SK-N-SH (cell line): Measurements from ENCODE around the gene BCAR3. TPM values are rescaled to one million over a fixed set of nuclear protein-coding genes. Genes with fewer than 3 reads are reported as not detected.

Experiments used
- CTCF ChIA-PET: fragments of 300-600, 350-600 bp; formaldehyde crosslinking; extraction: SDS; loops from one replicate; lab custom pipeline; 2021; lab: Yijun Ruan, JAX
- POLR2A ChIA-PET: fragments of 350-600 bp; sonication (Branson Sonifier 250); formaldehyde crosslinking; extraction: SDS; loops from one replicate; lab custom pipeline; 2020; ENCODE audit warnings: antibody characterized with exemption, inconsistent platforms; lab: Yijun Ruan, JAX
- DNase-seq: peaks from one replicate; pipeline ENCODE4 v3.0.0; 2012
- H2AFZ ChIP-seq: fragments of 200-600 bp; sonication (generic); 2 replicates; pipeline ENCODE4 v1.8.1; 2016; ENCODE audit warnings: antibody characterized with exemption, mild to moderate bottlenecking, low read depth
- H3F3A ChIP-seq: fragments of 200-600 bp; sonication (generic); replicated peaks from 2 replicates; pipeline ENCODE3; 2016; ENCODE audit warnings: antibody characterized with exemption, mild to moderate bottlenecking; ENCODE audit not compliant: insufficient read depth
- H3K27ac ChIP-seq, 2 experiments: fragments of 200-500 bp in 1 of 2; fragments of 200-600 bp in 1 of 2; sonication (Bioruptor generic) in 1 of 2; sonication (generic), shearing (Covaris generic) in 1 of 2; 2 replicates each; pipeline versions ENCODE4 v1.5.1 to v1.6.1; 2014 to 2016; ENCODE audit warnings: low read depth in 2 of 2, inconsistent platforms in 1 of 2, low read length in 1 of 2, mild to moderate bottlenecking in 1 of 2, mixed read lengths in 1 of 2
- H3K27me3 ChIP-seq: fragments of 200-600 bp; sonication (generic), shearing (Covaris generic); 2 replicates; pipeline ENCODE4 v1.6.1; 2016; ENCODE audit warnings: mixed run types; ENCODE audit not compliant: insufficient read depth
- H3K36me3 ChIP-seq, 2 experiments: fragments of 200-500 bp in 1 of 2; fragments of 200-600 bp in 1 of 2; sonication (Bioruptor generic) in 1 of 2; sonication (generic) in 1 of 2; replicated peaks in 1 of 2; 2 replicates each; pipeline versions ENCODE3 to v1.5.1; 2014 to 2016; ENCODE audit warnings: low read length in 1 of 2, mild to moderate bottlenecking in 1 of 2; ENCODE audit not compliant: insufficient read depth in 2 of 2, control insufficient read depth in 1 of 2
- H3K4me1 ChIP-seq, 2 experiments: fragments of 200-500 bp in 1 of 2; fragments of 200-600 bp in 1 of 2; sonication (Bioruptor generic) in 1 of 2; sonication (generic), shearing (Covaris generic) in 1 of 2; 2 replicates each; pipeline versions ENCODE4 v1.5.1 to v1.6.1; 2014 to 2016; ENCODE audit warnings: low read depth in 1 of 2, low read length in 1 of 2, mixed run types in 1 of 2; ENCODE audit not compliant: insufficient read depth in 2 of 2, control insufficient read depth in 1 of 2
- H3K4me2 ChIP-seq: fragments of 200-600 bp; sonication (generic), shearing (Covaris generic); 2 replicates; pipeline ENCODE4 v1.6.1; 2017; ENCODE audit warnings: mixed run types
- H3K4me3 ChIP-seq, 2 experiments: fragments of 200-500 bp in 1 of 2; fragments of 200-600 bp in 1 of 2; sonication (Bioruptor generic) in 1 of 2; sonication (generic), shearing (Covaris generic) in 1 of 2; 2 replicates each; pipeline versions ENCODE4 v1.5.1 to v1.8.1; 2014 to 2016; ENCODE audit warnings: low read depth in 2 of 2, inconsistent platforms in 1 of 2, low read length in 1 of 2, mild to moderate bottlenecking in 1 of 2, mixed read lengths in 1 of 2, moderate library complexity in 1 of 2
- H3K79me2 ChIP-seq: fragments of 200-600 bp; sonication (generic); 2 replicates; pipeline ENCODE4 v1.8.1; 2017; ENCODE audit warnings: mild to moderate bottlenecking; ENCODE audit not compliant: insufficient read depth
- H3K9ac ChIP-seq: fragments of 200-600 bp; sonication (generic); 2 replicates; pipeline ENCODE4 v1.6.1; 2017; ENCODE audit warnings: mixed run types
- H3K9me2 ChIP-seq: fragments of 200-600 bp; sonication (generic); 2 replicates; pipeline ENCODE4 v1.6.1; 2017; ENCODE audit warnings: mixed run types
- H3K9me3 ChIP-seq: fragments of 200-600 bp; sonication (generic); 2 replicates; pipeline ENCODE4 v1.6.1; 2017; ENCODE audit warnings: mixed run types, mild to moderate bottlenecking, moderate library complexity
- H4K20me1 ChIP-seq: fragments of 200-600 bp; sonication (generic); 2 replicates; pipeline ENCODE4 v1.6.1; 2017; ENCODE audit warnings: mild to moderate bottlenecking, mixed run types; ENCODE audit not compliant: insufficient read depth
- ELF1 ChIP-seq: IDR thresholded peaks from 2 replicates; pipeline ENCODE4 v1.4.0; 2012
- EZH2phosphoT487 ChIP-seq: fragments of 200-600 bp; sonication (generic); IDR thresholded peaks from 2 replicates; pipeline ENCODE4 v1.6.1; 2017; ENCODE audit warnings: low read depth, mixed run types, mild to moderate bottlenecking, antibody characterized with exemption, moderate library complexity, borderline replicate concordance
- FOXJ3 ChIP-seq: sonication (generic); formaldehyde crosslinking; IDR thresholded peaks from 2 replicates; pipeline ENCODE4 v1.5.1; 2020; ENCODE audit warnings: mild to moderate bottlenecking, missing genetic modification reagents
- GABPA ChIP-seq: IDR thresholded peaks from 2 replicates; pipeline ENCODE4 v1.4.0; 2012; ENCODE audit warnings: low read depth, mild to moderate bottlenecking
- NFIC ChIP-seq: IDR thresholded peaks from 2 replicates; pipeline ENCODE4 v1.4.0; 2012; ENCODE audit warnings: borderline replicate concordance
- RAD21 ChIP-seq: IDR thresholded peaks from 2 replicates; pipeline ENCODE4 v1.6.1; 2012; ENCODE audit warnings: mild to moderate bottlenecking, low read length
- RCOR1 ChIP-seq: fragments of 150-350 bp; IDR thresholded peaks from 2 replicates; pipeline ENCODE4 v1.6.1; 2017; ENCODE audit warnings: antibody characterized with exemption, low read length
- REST ChIP-seq: IDR thresholded peaks from 2 replicates; pipeline ENCODE4 v1.6.1; 2012; ENCODE audit warnings: mild to moderate bottlenecking, low read depth, low read length, moderate library complexity
- RXRA ChIP-seq: IDR thresholded peaks from 2 replicates; pipeline ENCODE4 v1.4.0; 2012; ENCODE audit warnings: low read depth, mild to moderate bottlenecking, borderline replicate concordance
- SIN3A ChIP-seq: IDR thresholded peaks from 2 replicates; pipeline ENCODE4 v1.6.1; 2012; ENCODE audit warnings: low read depth, mild to moderate bottlenecking, low read length, moderate library complexity, borderline replicate concordance
- SMC3 ChIP-seq: IDR thresholded peaks from 2 replicates; pipeline ENCODE4 v1.6.1; 2012; ENCODE audit warnings: low read depth, low read length, improper control_type of control experiment
- WGBS: methylation state at CpG from one replicate; pipeline ENCODE4 v1.1.6; 2017; ENCODE audit warnings: low lambda C conversion rate; 5-methylcytosine and 5-hydroxymethylcytosine counted together
- polyA plus RNA-seq, 3 experiments: library from polyadenylated mRNA; depleted of rRNA; stranded (reverse); fragments of >200 nt; gene quantifications; 2 replicates each; pipeline ENCODE4 v1.2.3, GENCODE V29; 2012

BCAR3 gene
- polyA plus RNA-seq, 1 of the 3 experiments (the other 2 are of a cell fraction) = 58.4 TPM

GRCh38 chr1:93699503-93700168 is 18.0 kb upstream of the BCAR3 start:
- no peak overlapping the region for H3K4me3 ChIP-seq
- POLR2A ChIA-PET = no interaction called here

GRCh38 chr1:93699049-93699384 is 17.4 kb upstream of the BCAR3 start:
- no peaks in the 10 kb centered on the region for H3K9me2 ChIP-seq
- no peaks in the 10 kb centered on the region for H3K9me3 ChIP-seq
- H3K27ac ChIP-seq = no peak overlapping the region
- H3K4me2 ChIP-seq = no peak overlapping the region
- H3K27me3 ChIP-seq = no peaks in the 10 kb centered on the region
- H2AFZ ChIP-seq = no peak overlapping the region
- CTCF ChIA-PET = interaction anchor here (1.2 kb wide), 1 partner anchor 67 kb away, joined by 3 read pairs; no protein-coding TSS in a partner anchor
- no peak for TF ChIP-seq RCOR1
- TF ChIP-seq ELF1 = no peak
- no peak for TF ChIP-seq REST
- no peak for TF ChIP-seq SIN3A
- TF ChIP-seq EZH2phosphoT487 = no peak
- no peak for TF ChIP-seq NFIC
- TF ChIP-seq FOXJ3 (CRISPR knock-in tag) = no peak
- TF ChIP-seq RAD21 = no peak
- TF ChIP-seq SMC3 = no peak
- no peak for TF ChIP-seq RXRA
- H3F3A ChIP-seq = peaks cover 20% of the 10 kb centered on the region
- peaks cover 2% of the 10 kb centered on the region; the same call in 1 of the 2 replicates for H3K79me2 ChIP-seq
- no peak overlapping the region for H3K9ac ChIP-seq
- no peak for DNase-seq
- H3K4me3 ChIP-seq = no peak overlapping the region
- H3K36me3 ChIP-seq = no peaks in the 10 kb centered on the region
- no peaks in the 10 kb centered on the region for H4K20me1 ChIP-seq
- 94% methylated on average over 5 of the region's 5 CpGs for WGBS
- POLR2A ChIA-PET = no interaction called here
- H3K4me1 ChIP-seq = peaks cover 32% of the 10 kb centered on the region in 2 experiments

More at GRCh38 chr1:93699503-93700168, 18.0 kb upstream of the BCAR3 start:
- no peak for DNase-seq
- Histone ChIP-seq H3K79me2 (peaks cover 2% of the 10 kb centered on the region; the same call in 1 of the 2 replicates), H3K36me3 (no peaks in the 10 kb centered on the region), H3F3A (peaks cover 15% of the 10 kb centered on the region), H3K27ac (peak overlapping the region in 1 of 2 experiments; percentile 95; a peak in 1 of 4 replicates), H3K9me2 (no peaks in the 10 kb centered on the region), H4K20me1 (no peaks in the 10 kb centered on the region), H3K4me2 (no peak overlapping the region), H3K9ac (no peak overlapping the region), H3K27me3 (no peaks in the 10 kb centered on the region), H3K9me3 (no peaks in the 10 kb centered on the region), H3K4me1 (peaks cover 26 to 36% of the 10 kb centered on the region in 2 experiments), H2AFZ (no peak overlapping the region)
- no peak for TF ChIP-seq GABPA
- CTCF ChIA-PET = interaction anchor here (1.0 to 1.7 kb wide), 3 partner anchors 18 to 114 kb away, joined by 3 to 7 read pairs (median 4); partner anchors contain the start of gene BCAR3
- WGBS = 97% methylated on average over 5 of the region's 5 CpGs
